Endodermal cell (in vitro differentiated cells): ENCODE data around the gene CHPF2. TPM values are rescaled to one million over a fixed set of nuclear protein-coding genes. Genes with fewer than 3 reads are reported as not detected.

Experiments used
- DNase-seq: peaks from one replicate; pipeline ENCODE4 v3.0.0-alpha.2; 2017
- H3K27ac ChIP-seq: 2 replicates; pipeline ENCODE4 v1.5.1; 2013; ENCODE audit warnings: mild to moderate bottlenecking, low read depth, low read length, moderate library complexity
- H3K27me3 ChIP-seq: 2 replicates; pipeline ENCODE4 v1.6.1; 2013; ENCODE audit warnings: mild to moderate bottlenecking, low read length, moderate library complexity; ENCODE audit not compliant: insufficient read depth, control insufficient read depth, poor library complexity, severe bottlenecking
- H3K36me3 ChIP-seq: 2 replicates; pipeline ENCODE4 v1.7.0; 2013; ENCODE audit warnings: mild to moderate bottlenecking, low read length, moderate library complexity; ENCODE audit not compliant: control insufficient read depth, insufficient read depth
- H3K4me1 ChIP-seq: one replicate; pipeline ENCODE4 v1.7.0; 2013; ENCODE audit warnings: low read length; ENCODE audit not compliant: control insufficient read depth, insufficient read depth
- H3K4me3 ChIP-seq: 2 replicates; pipeline ENCODE4 v1.5.1; 2013; ENCODE audit warnings: mild to moderate bottlenecking, low read length, moderate library complexity
- H3K9ac ChIP-seq: 2 replicates; pipeline ENCODE4 v1.6.1; 2013; ENCODE audit warnings: mild to moderate bottlenecking, low read length, moderate library complexity; ENCODE audit not compliant: poor library complexity, severe bottlenecking; ENCODE audit errors: extremely low read depth
- H3K9me3 ChIP-seq: 2 replicates; pipeline ENCODE4 v1.6.1; 2013; ENCODE audit warnings: mild to moderate bottlenecking, low read length, moderate library complexity; ENCODE audit not compliant: control insufficient read depth
- H3K27ac Mint-ChIP-seq: 2 replicates; pipeline ENCODE4 v1.8.0; 2020; ENCODE audit warnings: mixed read lengths
- H3K27me3 Mint-ChIP-seq: 2 replicates; pipeline ENCODE4 v1.8.0; 2021; ENCODE audit warnings: mild to moderate bottlenecking, mixed read lengths; ENCODE audit not compliant: insufficient read depth
- H3K36me3 Mint-ChIP-seq: 2 replicates; pipeline ENCODE4 v1.8.0; 2020; ENCODE audit warnings: low read depth, mixed read lengths
- H3K4me1 Mint-ChIP-seq: 2 replicates; pipeline ENCODE4 v1.8.0; 2020; ENCODE audit warnings: mixed read lengths
- H3K4me3 Mint-ChIP-seq: 2 replicates; pipeline ENCODE4 v1.8.0; 2020; ENCODE audit warnings: mild to moderate bottlenecking, moderate library complexity, mixed read lengths
- H3K9me3 Mint-ChIP-seq: 2 replicates; pipeline ENCODE4 v1.8.0; 2020; ENCODE audit warnings: mild to moderate bottlenecking, mixed read lengths
- CTCF ChIP-seq: fragments of 200-600 bp; sonication (generic); conservative IDR thresholded peaks from 2 replicates; pipeline ENCODE4 v1.5.0; 2021; ENCODE audit warnings: antibody characterized with exemption, mild to moderate bottlenecking
- WGBS, 2 experiments: methylation state at CpG; one replicate each; pipeline versions ENCODE4 v1.1.5 to v1.1.7; 2013; ENCODE audit warnings: missing lambda C conversion rate in 2 of 2, mixed read lengths in 1 of 2; ENCODE audit not compliant: insufficient coverage in 1 of 2, insufficient read length in 1 of 2; 5-methylcytosine and 5-hydroxymethylcytosine counted together
- total RNA-seq, 2 donors: library from RNA; stranded (reverse); fragmentation: NEBNext Ultra II Directional in 1 of 2; extraction: Animal tissue kit (Norgen Biotek cat#: 25700) in 1 of 2; gene quantifications; 2 replicates in 1 of 2; 3 replicates in 1 of 2; pipeline ENCODE4 v1.2.1, GENCODE V29; 2021

Gene CHPF2
- total RNA-seq, 2 donors from 2014 or later, result 31.9 to 35.6 TPM

GRCh38 chr7:151223728-151224127 lies 8.6 kb upstream of the CHPF2 start:
- WGBS, 2 experiments, result 92 to 93% methylated on average over 7 to 14 of the region's 14 CpGs
- peak; percentile 43 for TF ChIP-seq CTCF
- H3K4me3 Mint-ChIP-seq, result no peak overlapping the region

GRCh38 chr7:151225948-151226510 lies 6.3 kb upstream of the CHPF2 start:
- no peaks in the 10 kb centered on the region for H3K9me3 Mint-ChIP-seq
- H3K4me1 Mint-ChIP-seq, result peaks cover 26% of the 10 kb centered on the region
- WGBS, 2 experiments, result 66 to 88% methylated on average over 5 to 8 of the region's 8 CpGs
- no peak for TF ChIP-seq CTCF
- no peaks in the 10 kb centered on the region for H3K9me3 ChIP-seq
- H3K27me3 Mint-ChIP-seq, result no peaks in the 10 kb centered on the region
- H3K27ac Mint-ChIP-seq, result peak overlapping the region; percentile 99
- peak overlapping the region; percentile 68 for H3K9ac ChIP-seq
- H3K36me3 Mint-ChIP-seq, result peaks cover 38% of the 10 kb centered on the region
- H3K4me3 Mint-ChIP-seq, result peak overlapping the region; percentile 97
- H3K36me3 ChIP-seq, result peaks cover 38% of the 10 kb centered on the region
- H3K27me3 ChIP-seq, result no peaks in the 10 kb centered on the region
- no peak for DNase-seq
- no peak overlapping the region for H3K27ac ChIP-seq
- H3K4me1 ChIP-seq, result peaks cover 11% of the 10 kb centered on the region
- peak overlapping the region; percentile 82 for H3K4me3 ChIP-seq

More at GRCh38 chr7:151223728-151224127, 8.6 kb upstream of the CHPF2 start:
- Mint-ChIP-seq H3K9me3 (no peaks in the 10 kb centered on the region), H3K36me3 (peaks cover 54% of the 10 kb centered on the region), H3K4me1 (peaks cover 26% of the 10 kb centered on the region), H3K27me3 (no peaks in the 10 kb centered on the region), H3K27ac (no peak overlapping the region)
- peaks cover 56% of the 10 kb centered on the region for H3K36me3 ChIP-seq
- no peak for DNase-seq
- H3K4me3 ChIP-seq, result no peak overlapping the region
- peaks cover 11% of the 10 kb centered on the region for H3K4me1 ChIP-seq
- no peak overlapping the region for H3K27ac ChIP-seq
- H3K9me3 ChIP-seq, result no peaks in the 10 kb centered on the region
- no peaks in the 10 kb centered on the region for H3K27me3 ChIP-seq
- no peak overlapping the region for H3K9ac ChIP-seq

- Mint-ChIP-seq H3K36me3 (peaks cover 37% of the 10 kb centered on the region), H3K27ac (peak overlapping the region; percentile 99), H3K4me1 (peaks cover 26% of the 10 kb centered on the region), H3K4me3 (peak overlapping the region; percentile 97), H3K9me3 (no peaks in the 10 kb centered on the region), H3K27me3 (no peaks in the 10 kb centered on the region)
- Histone ChIP-seq H3K4me1 (peaks cover 11% of the 10 kb centered on the region), H3K9ac (peak overlapping the region; percentile 68), H3K36me3 (peaks cover 36% of the 10 kb centered on the region), H3K4me3 (peak overlapping the region; percentile 82), H3K9me3 (no peaks in the 10 kb centered on the region), H3K27ac (no peak overlapping the region), H3K27me3 (no peaks in the 10 kb centered on the region)
- DNase-seq, result no peak
- 1 to 2% methylated on average over 13 to 15 of the region's 15 CpGs for whole genome bisulfite sequencing, 2 experiments
- no peak for TF ChIP-seq CTCF
These were observed 5.8 kb upstream of the CHPF2 start for GRCh38 chr7:151226560-151226874.
